BLaER1 (cell line): ENCODE measurements around the gene E2F7.
A peak's percentile ranks its signal among the peaks of the same experiment; 100 is the strongest.
"Not testable (repeated sequence)": the region's sequence is repeated elsewhere in the genome, so short reads cannot be mapped to it uniquely, and the experiment has no call there.

Experiments used
- H3K27ac ChIP-seq: shearing (Covaris generic); formaldehyde crosslinking; 2 replicates; pipeline ENCODE4 v1.8.1; 2022
- H3K27me3 ChIP-seq: shearing (Covaris generic); formaldehyde crosslinking; 2 replicates; pipeline ENCODE4 v1.8.1; 2022
- H3K36me3 ChIP-seq: shearing (Covaris generic); formaldehyde crosslinking; 2 replicates; pipeline ENCODE4 v1.8.1; 2022
- H3K4me1 ChIP-seq: shearing (Covaris generic); formaldehyde crosslinking; 2 replicates; pipeline ENCODE4 v1.8.1; 2022
- H3K4me2 ChIP-seq: shearing (Covaris generic); formaldehyde crosslinking; 2 replicates; pipeline ENCODE4 v1.8.1; 2022
- H3K4me3 ChIP-seq: shearing (Covaris generic); formaldehyde crosslinking; 2 replicates; pipeline ENCODE4 v1.8.1; 2022
- H3K9ac ChIP-seq: shearing (Covaris generic); formaldehyde crosslinking; 2 replicates; pipeline ENCODE4 v1.8.1; 2022
- H3K9me3 ChIP-seq: shearing (Covaris generic); formaldehyde crosslinking; 2 replicates; pipeline ENCODE4 v1.8.1; 2022
- H4K20me1 ChIP-seq: shearing (Covaris generic); formaldehyde crosslinking; 2 replicates; pipeline ENCODE4 v1.8.1; 2022
- Cebpa-rat ChIP-seq: shearing (Covaris generic); IDR thresholded peaks from 2 replicates; pipeline ENCODE4 v1.8.1; 2022

Gene E2F7

DNA sequence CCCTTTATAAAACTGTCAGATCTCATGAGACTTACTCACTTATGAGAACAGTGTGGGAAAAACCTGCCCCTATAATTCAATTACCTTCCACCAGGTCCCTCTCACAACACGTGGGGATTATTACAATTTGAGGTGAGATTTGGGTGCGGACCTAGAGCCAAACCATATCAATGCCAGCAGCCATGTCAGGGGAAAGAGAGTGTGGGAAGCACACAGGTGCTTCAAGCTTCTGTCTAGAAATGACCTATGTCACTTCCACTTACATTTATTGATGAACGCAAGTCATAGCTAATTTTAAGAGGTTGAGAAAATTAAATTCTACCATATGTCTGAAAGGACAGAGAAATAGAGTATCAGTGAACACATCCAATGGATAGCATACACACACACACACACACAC lies 32.5 kb upstream of the E2F7 start:
- Histone ChIP-seq H3K9ac (no peak overlapping the region), H4K20me1 (no peaks in the 10 kb centered on the region), H3K4me3 (no peak overlapping the region), H3K4me2 (no peak overlapping the region), H3K9me3 (peaks cover 3% of the 10 kb centered on the region; the same call in 1 of the 2 replicates), H3K4me1 (peaks cover under 1% of the 10 kb centered on the region), H3K27ac (no peak overlapping the region), H3K27me3 (no peaks in the 10 kb centered on the region), H3K36me3 (no peaks in the 10 kb centered on the region)
- TF ChIP-seq Cebpa-rat = no peak

DNA sequence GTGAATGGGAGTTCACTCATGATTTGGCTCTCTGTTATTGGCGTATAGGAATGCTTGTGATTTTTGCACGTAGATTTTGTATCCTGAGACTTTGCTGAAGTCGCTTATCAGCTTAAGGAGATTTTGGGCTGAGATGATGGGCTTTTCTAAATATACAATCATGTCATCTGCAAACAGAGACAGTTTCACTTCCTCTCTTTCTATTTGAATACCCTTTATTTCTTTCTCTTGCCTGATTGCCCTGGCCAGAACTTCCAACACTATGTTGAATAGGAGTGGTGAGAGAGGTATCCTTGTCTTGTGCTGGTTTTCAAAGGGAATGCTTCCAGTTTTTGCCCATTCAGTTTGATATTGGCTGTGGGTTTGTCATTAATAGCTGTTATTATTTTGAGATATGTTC lies 26.9 kb upstream of the E2F7 start:
- not testable (repeated sequence) for H3K36me3 ChIP-seq, H3K9ac ChIP-seq, H3K27me3 ChIP-seq, H4K20me1 ChIP-seq, H3K4me3 ChIP-seq, H3K9me3 ChIP-seq, H3K27ac ChIP-seq
- Histone ChIP-seq H3K4me2 (peak overlapping the region; percentile 12; the same call in 1 of the 2 replicates), H3K4me1 (peaks cover 12% of the 10 kb centered on the region)

DNA sequence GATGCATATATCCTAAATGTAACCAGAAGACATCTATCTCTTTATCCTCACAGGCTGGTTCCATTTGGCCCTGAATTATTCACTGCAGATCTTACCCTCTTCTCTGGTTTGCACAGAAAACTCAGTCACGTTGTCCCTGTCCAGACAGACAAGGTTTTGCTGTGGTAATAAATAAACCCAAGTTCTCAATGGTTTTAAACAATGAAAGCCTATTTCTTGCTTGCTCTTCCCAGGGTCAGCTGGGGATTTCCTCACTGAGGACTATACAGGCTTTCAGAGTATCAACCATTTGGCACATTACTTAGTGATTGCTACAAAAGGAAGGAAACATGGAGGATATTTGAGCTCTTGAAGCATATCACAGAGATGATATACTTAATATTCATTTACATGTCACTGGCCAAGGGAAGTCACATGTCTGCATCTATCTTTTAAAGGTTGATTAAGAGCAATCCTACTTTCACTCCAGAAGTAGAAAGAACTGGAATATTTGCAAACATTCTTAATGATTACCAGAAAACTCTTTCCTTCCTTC lies 24.4 kb upstream of the E2F7 start:
- no peak overlapping the region for H3K4me2 ChIP-seq
- no peaks in the 10 kb centered on the region for H3K27me3 ChIP-seq
- no peak overlapping the region for H3K9ac ChIP-seq
- peaks cover 12% of the 10 kb centered on the region for H3K4me1 ChIP-seq
- no peaks in the 10 kb centered on the region for H4K20me1 ChIP-seq
- TF ChIP-seq Cebpa-rat = no peak
- no peak overlapping the region for H3K4me3 ChIP-seq
- H3K9me3 ChIP-seq = no peaks in the 10 kb centered on the region
- H3K27ac ChIP-seq = no peak overlapping the region
- H3K36me3 ChIP-seq = no peaks in the 10 kb centered on the region

DNA sequence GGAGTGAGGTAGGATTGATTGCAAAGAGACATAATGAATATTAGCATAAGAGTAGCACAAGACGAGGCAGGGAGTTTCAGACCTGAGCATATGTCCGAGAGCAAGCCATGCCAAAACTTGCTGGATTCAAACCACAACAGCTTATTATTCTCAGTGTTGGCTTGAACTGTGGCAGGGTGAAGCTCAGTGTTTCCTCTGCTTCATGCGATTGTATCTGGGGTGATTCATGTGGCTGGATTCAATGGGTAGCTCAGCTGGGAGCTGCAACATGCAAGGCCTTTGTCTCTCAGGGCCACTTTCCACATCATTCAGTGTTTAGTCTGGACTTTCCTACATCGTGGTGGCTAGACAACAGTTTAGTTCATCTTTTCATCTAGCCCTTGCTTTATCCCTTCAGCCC lies 22.1 kb upstream of the E2F7 start:
- no peak for TF ChIP-seq Cebpa-rat
- Histone ChIP-seq H3K36me3 (no peaks in the 10 kb centered on the region), H3K27me3 (no peaks in the 10 kb centered on the region), H3K4me3 (no peak overlapping the region), H4K20me1 (no peaks in the 10 kb centered on the region), H3K4me1 (peaks cover 8% of the 10 kb centered on the region), H3K27ac (no peak overlapping the region), H3K9me3 (no peaks in the 10 kb centered on the region), H3K9ac (no peak overlapping the region), H3K4me2 (no peak overlapping the region)

DNA sequence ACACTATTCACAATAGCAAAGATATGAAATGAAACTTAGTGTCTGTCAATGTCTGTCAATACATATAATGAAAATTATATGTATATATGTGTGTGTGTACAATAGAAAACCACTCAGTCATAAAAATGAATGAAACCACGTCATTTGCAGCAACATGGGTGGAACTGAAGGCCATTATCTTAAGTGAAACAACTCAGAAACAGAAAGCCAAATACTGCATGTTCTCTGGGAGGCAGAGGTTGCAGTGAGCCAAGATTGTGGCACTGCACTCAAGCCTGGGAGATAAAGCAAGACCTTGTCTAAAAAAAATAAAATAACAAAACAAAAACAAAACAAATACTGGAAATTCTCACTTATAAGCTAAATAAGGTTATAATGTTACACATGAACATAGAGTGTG lies 16.7 kb upstream of the E2F7 start:
- Histone ChIP-seq H3K27ac (no peak overlapping the region), H3K4me1 (no peaks in the 10 kb centered on the region), H3K9ac (no peak overlapping the region), H3K9me3 (no peaks in the 10 kb centered on the region), H3K4me3 (no peak overlapping the region), H4K20me1 (no peaks in the 10 kb centered on the region), H3K4me2 (no peak overlapping the region), H3K27me3 (no peaks in the 10 kb centered on the region), H3K36me3 (no peaks in the 10 kb centered on the region)
- no peak for TF ChIP-seq Cebpa-rat

DNA sequence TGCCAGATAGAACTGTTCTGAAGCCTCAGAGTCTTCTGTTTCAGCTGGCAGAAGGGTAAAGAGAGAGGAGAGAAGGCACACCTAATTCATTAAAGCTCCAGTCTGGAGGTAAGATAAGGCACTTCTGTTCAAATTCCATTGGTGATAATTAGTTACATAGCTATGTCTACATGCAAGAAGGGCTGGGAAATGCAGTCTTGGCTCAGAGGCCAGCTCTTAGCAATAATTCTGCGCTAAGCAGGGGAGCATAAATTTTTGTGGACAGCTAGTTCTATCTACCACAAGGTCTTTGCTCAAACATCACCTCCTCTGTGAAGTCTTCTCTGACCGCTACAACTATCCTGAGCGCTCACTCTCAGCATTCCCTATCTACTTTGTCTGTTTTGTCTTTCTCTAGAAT lies 14.3 kb upstream of the E2F7 start:
- Histone ChIP-seq H3K4me2 (no peak overlapping the region), H3K4me1 (no peaks in the 10 kb centered on the region), H3K36me3 (no peaks in the 10 kb centered on the region), H3K27ac (no peak overlapping the region), H3K9me3 (no peaks in the 10 kb centered on the region), H3K9ac (no peak overlapping the region), H4K20me1 (no peaks in the 10 kb centered on the region), H3K27me3 (no peaks in the 10 kb centered on the region), H3K4me3 (no peak overlapping the region)
- TF ChIP-seq Cebpa-rat = no peak

DNA sequence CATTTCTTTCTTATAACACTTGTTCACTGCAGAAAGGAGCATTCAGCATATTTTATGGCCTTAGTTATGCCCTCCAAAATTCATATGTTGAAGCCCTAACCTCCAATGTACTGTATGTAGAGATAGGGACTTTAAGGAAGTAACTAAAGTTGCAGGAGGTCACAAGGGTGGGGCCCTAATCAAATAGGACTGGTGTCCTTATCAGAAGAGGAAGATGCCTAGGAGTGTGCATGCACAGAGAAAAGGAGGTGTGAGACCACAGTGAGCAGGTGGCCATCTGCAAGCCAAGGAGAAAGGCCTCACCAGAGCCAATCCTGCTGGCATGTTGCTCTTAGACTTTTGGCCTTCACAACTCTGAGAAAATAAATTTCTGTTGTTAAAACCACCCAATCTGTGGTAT lies 12.9 kb upstream of the E2F7 start:
- Histone ChIP-seq H3K4me2 (no peak overlapping the region), H3K9me3 (peaks cover 8% of the 10 kb centered on the region), H3K27me3 (no peaks in the 10 kb centered on the region), H3K36me3 (no peaks in the 10 kb centered on the region), H3K27ac (no peak overlapping the region), H4K20me1 (no peaks in the 10 kb centered on the region), H3K4me3 (no peak overlapping the region), H3K4me1 (no peaks in the 10 kb centered on the region), H3K9ac (no peak overlapping the region)
- no peak for TF ChIP-seq Cebpa-rat

DNA sequence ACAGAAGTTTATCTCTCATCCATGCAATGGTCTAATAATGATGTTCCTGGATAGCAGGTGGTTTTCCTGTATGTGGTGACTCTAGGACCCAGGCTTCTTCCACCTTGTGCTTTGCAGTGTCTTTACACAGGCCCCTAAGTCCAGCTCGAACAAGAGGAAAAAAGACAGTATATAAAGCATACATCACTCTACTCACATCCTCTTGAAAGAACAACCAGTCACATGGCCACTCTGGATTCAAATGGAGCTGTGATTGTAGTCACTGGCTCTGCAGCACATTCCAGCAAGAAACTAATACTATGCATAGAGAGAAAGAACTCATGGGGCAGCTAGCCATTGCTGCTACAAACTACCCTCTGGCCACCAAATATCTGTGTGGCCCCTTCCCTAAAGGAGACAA lies 11.5 kb upstream of the E2F7 start:
- no peak overlapping the region for H3K9ac ChIP-seq
- H3K27ac ChIP-seq = no peak overlapping the region
- H4K20me1 ChIP-seq = no peaks in the 10 kb centered on the region
- no peak overlapping the region for H3K4me2 ChIP-seq
- TF ChIP-seq Cebpa-rat = no peak
- no peak overlapping the region for H3K4me3 ChIP-seq
- peaks cover 8% of the 10 kb centered on the region for H3K9me3 ChIP-seq
- H3K36me3 ChIP-seq = no peaks in the 10 kb centered on the region
- H3K4me1 ChIP-seq = no peaks in the 10 kb centered on the region
- no peaks in the 10 kb centered on the region for H3K27me3 ChIP-seq

DNA sequence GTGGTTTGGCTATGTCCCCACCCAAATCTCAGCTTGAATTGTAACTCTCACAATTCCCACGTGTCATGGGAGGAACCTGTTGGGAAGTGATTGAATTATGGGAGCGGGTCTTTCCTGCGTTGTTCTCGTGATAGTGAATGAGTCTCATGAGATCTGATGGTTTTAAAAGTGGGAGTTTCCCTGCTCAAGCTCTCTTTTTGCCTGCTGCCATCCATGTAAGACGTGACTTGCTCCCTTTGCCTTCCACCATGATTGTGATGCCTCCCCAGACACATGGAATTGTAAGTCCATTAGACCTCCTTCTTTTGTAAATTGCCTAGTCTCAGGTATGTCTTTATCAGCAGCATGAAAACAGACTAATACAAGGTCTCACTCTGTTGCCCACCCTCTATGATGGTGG lies 8.5 kb upstream of the E2F7 start:
- not testable (repeated sequence) for H3K4me1 ChIP-seq, H3K4me2 ChIP-seq, H3K36me3 ChIP-seq, H3K9me3 ChIP-seq, H4K20me1 ChIP-seq, H3K9ac ChIP-seq, H3K27ac ChIP-seq, H3K4me3 ChIP-seq, H3K27me3 ChIP-seq

DNA sequence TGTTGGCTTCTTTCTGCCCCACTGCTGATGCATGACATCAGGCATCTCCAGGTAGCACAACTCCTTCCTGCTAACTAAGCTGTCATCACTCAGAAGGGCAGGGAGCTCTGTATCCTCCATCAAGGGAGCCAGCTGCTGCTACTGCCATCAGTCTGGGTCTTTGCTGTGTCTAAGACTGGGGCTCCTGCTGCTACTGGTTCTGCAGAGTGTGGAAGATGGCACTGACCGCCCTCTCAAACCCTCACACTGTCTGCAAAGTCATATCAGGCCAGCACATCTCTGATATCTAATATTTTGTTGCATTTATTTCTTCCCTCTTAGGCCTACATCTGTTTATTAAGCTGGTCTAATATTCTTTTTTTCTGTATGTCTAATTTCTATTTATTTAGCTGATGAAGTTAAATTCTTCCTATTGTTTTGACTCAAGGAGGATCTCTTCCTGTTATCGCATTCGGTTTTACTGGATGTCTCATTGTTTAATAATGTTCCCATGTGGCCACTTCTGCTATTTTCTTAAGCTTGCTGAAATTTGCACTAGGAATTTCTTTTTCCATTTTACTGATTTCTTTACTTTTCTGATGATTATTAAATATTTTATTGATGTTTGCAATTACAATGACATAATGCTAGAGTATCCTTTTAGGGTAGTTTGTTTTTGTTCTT lies 7.6 kb upstream of the E2F7 start:
- H3K4me2 ChIP-seq = no peak overlapping the region
- H3K27ac ChIP-seq = no peak overlapping the region
- H3K36me3 ChIP-seq = no peaks in the 10 kb centered on the region
- peaks cover 8% of the 10 kb centered on the region for H3K9me3 ChIP-seq
- H3K4me1 ChIP-seq = no peaks in the 10 kb centered on the region
- no peaks in the 10 kb centered on the region for H4K20me1 ChIP-seq
- TF ChIP-seq Cebpa-rat = no peak
- no peaks in the 10 kb centered on the region for H3K27me3 ChIP-seq
- H3K9ac ChIP-seq = no peak overlapping the region
- H3K4me3 ChIP-seq = no peak overlapping the region
